Body of pancreas (tissue), 4 donors: Measurements from ENCODE around the gene TBCK.

Experiments
- CTCF ChIP-seq, 7 experiments: fragments of 450-650 bp in 4 of 7; fragments of 200-600 bp in 3 of 7; sonication (generic) in 3 of 7; IDR thresholded peaks; one replicate each; pipeline ENCODE4 v1.5.1; 2016 to 2019; ENCODE audit warnings: antibody characterized with exemption in 7 of 7
- POLR2A ChIP-seq, 3 donors: fragments of 450-650 bp; IDR thresholded peaks; one replicate each; pipeline ENCODE4 v1.6.1; 2016; ENCODE audit warnings: antibody characterized with exemption in 3 of 3, mild to moderate bottlenecking in 2 of 3

DNA sequence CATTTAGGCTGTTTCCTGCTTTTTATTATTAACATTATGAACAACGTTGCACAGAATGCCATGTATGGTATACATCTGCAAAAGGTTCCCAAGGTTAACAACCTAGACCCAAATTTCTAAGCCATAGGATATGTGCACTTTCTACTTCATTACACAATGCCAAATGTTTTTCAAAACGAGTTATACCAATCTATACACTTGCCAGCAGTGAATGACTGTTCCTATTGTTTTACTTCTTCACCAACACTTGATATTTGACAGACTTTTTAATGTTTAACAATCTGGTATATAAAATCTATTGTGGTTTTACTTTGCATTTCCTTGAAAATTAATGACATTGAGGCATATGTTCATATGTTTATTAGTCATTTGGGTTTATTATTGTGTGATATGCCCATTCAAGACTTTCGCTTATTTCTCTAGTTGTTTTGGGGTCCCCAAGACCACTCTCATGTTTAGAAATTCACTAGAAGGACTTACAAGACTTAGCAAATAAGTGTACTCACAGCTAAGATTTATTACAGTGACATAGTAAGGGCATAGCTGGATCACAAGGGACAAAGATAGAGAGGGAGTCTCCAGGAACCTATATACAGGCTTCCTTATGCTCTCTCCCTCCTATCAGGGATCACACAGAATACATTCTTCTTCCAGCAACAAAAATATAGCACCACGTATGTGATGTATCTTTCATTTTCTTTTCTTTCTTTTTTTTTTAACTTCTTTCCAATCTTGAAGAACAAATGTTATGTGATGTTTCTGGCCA is 62.5 kb downstream of the TBCK start:
- TF ChIP-seq CTCF (IDR thresholded peaks at IDR 0.05) (no peak), POLR2A (IDR thresholded peaks at IDR 0.05) (no peak)
